IMR-90 (cell line): ENCODE data around the gene HNRNPA3. TPM values are rescaled to one million over a fixed set of nuclear protein-coding genes. Genes with fewer than 3 reads are reported as not detected.

Experiments used
- ATAC-seq: fragments of 200-7000 bp; cut with Tn5 transposase; 2 replicates; pipeline ENCODE4 v1.9.1; 2020; ENCODE audit warnings: low read depth, mild to moderate bottlenecking, moderate library complexity
- BruUV-seq: library from RNA; stranded (reverse); fragments of 400-500 nt; replicated peaks from 2 replicates; lab custom pipeline; 2021; lab: Mats Ljungman, UMichigan
- CTCF ChIA-PET: fragments of 300-600 bp; formaldehyde crosslinking; extraction: SDS; loops from one replicate; lab custom pipeline; 2021; ENCODE audit warnings: antibody characterized with exemption; lab: Yijun Ruan, JAX
- POLR2A ChIA-PET: fragments of 300-600 bp; sonication (Branson Sonifier 250); formaldehyde crosslinking; loops from one replicate; lab custom pipeline; 2022; ENCODE audit warnings: antibody characterized with exemption; ENCODE audit not compliant: unreplicated experiment; lab: Charles Lee
- DNase-seq: peaks from one replicate; pipeline ENCODE4 v3.0.0; 2013
- H2AFZ ChIP-seq: replicated peaks from 2 replicates; pipeline ENCODE3; 2013; ENCODE audit warnings: low read length, mild to moderate bottlenecking; ENCODE audit not compliant: poor library complexity
- H2AK5ac ChIP-seq: 2 replicates; pipeline ENCODE4 v1.6.1; 2013; ENCODE audit warnings: low read depth, low read length, inconsistent platforms
- H2AK9ac ChIP-seq: replicated peaks from 2 replicates; pipeline ENCODE3; 2013; ENCODE audit warnings: mild to moderate bottlenecking, low read depth, low read length, moderate library complexity; ENCODE audit not compliant: poor library complexity
- H2BK120ac ChIP-seq: 2 replicates; pipeline ENCODE4 v1.6.1; 2013; ENCODE audit warnings: low read depth, low read length, inconsistent platforms
- H2BK15ac ChIP-seq: 3 replicates; pipeline ENCODE4 v1.6.1; 2013; ENCODE audit warnings: low read depth, low read length, inconsistent platforms
- H2BK20ac ChIP-seq: 2 replicates; pipeline ENCODE4 v1.6.1; 2013; ENCODE audit warnings: low read depth, mild to moderate bottlenecking, inconsistent platforms, low read length, moderate library complexity
- H2BK5ac ChIP-seq: 2 replicates; pipeline ENCODE4 v1.6.1; 2013; ENCODE audit warnings: mild to moderate bottlenecking, low read depth, low read length, inconsistent platforms; ENCODE audit not compliant: poor library complexity, severe bottlenecking
- H3K14ac ChIP-seq: replicated peaks from 2 replicates; pipeline ENCODE4 v1.6.1; 2013; ENCODE audit warnings: low read depth, low read length, inconsistent platforms
- H3K18ac ChIP-seq: 2 replicates; pipeline ENCODE4 v1.6.1; 2013; ENCODE audit warnings: low read depth, low read length, control low read depth
- H3K23ac ChIP-seq: 2 replicates; pipeline ENCODE4 v1.6.1; 2013; ENCODE audit warnings: low read depth, low read length, inconsistent platforms
- H3K27ac ChIP-seq: 2 replicates; pipeline ENCODE4 v1.5.1; 2013; ENCODE audit warnings: mild to moderate bottlenecking, control low read depth, low read length; ENCODE audit not compliant: insufficient read depth
- H3K27me3 ChIP-seq: 2 replicates; pipeline ENCODE4 v1.6.1; 2013; ENCODE audit warnings: low read length; ENCODE audit not compliant: control insufficient read depth, insufficient read depth
- H3K36me3 ChIP-seq: 2 replicates; pipeline ENCODE4 v1.6.1; 2013; ENCODE audit warnings: low read length, mixed read lengths; ENCODE audit not compliant: control insufficient read depth, insufficient read depth
- H3K4ac ChIP-seq: 2 replicates; pipeline ENCODE4 v1.6.1; 2013; ENCODE audit warnings: low read depth, low read length, inconsistent platforms
- H3K4me1 ChIP-seq: 2 replicates; pipeline ENCODE4 v1.6.1; 2013; ENCODE audit warnings: low read length, mixed read lengths; ENCODE audit not compliant: control insufficient read depth, insufficient read depth
- H3K4me2 ChIP-seq: 2 replicates; pipeline ENCODE4 v1.6.1; 2013; ENCODE audit warnings: low read depth, mild to moderate bottlenecking, control low read depth, low read length, moderate library complexity
- H3K4me3 ChIP-seq: 2 replicates; pipeline ENCODE4 v1.5.1; 2013; ENCODE audit warnings: low read depth, mild to moderate bottlenecking, control low read depth, low read length, moderate library complexity; ENCODE audit not compliant: insufficient read depth
- H3K56ac ChIP-seq: 2 replicates; pipeline ENCODE4 v1.6.1; 2013; ENCODE audit warnings: low read length, inconsistent platforms; ENCODE audit not compliant: insufficient read depth; ENCODE audit errors: extremely low read depth
- H3K79me1 ChIP-seq, 2 experiments: 2 replicates each; pipeline ENCODE4 v1.6.1; 2013; ENCODE audit warnings: low read length in 2 of 2, inconsistent platforms in 1 of 2, low read depth in 1 of 2
- H3K9ac ChIP-seq: 2 replicates; pipeline ENCODE4 v1.6.1; 2013; ENCODE audit warnings: low read depth, low read length, control low read depth
- H3K9me1 ChIP-seq: 2 replicates; pipeline ENCODE4 v1.6.1; 2013; ENCODE audit warnings: low read length, inconsistent platforms; ENCODE audit not compliant: insufficient read depth
- H3K9me3 ChIP-seq: 2 replicates; pipeline ENCODE4 v1.6.1; 2013; ENCODE audit warnings: low read length; ENCODE audit not compliant: control insufficient read depth, insufficient read depth
- H4K20me1 ChIP-seq: 2 replicates; pipeline ENCODE4 v1.6.1; 2013; ENCODE audit warnings: low read length, inconsistent platforms; ENCODE audit not compliant: insufficient read depth
- H4K5ac ChIP-seq: 2 replicates; pipeline ENCODE4 v1.6.1; 2013; ENCODE audit warnings: mild to moderate bottlenecking, low read depth, low read length, control low read depth
- H4K8ac ChIP-seq, 2 experiments: 2 replicates each; pipeline ENCODE4 v1.6.1; 2013; ENCODE audit warnings: low read depth in 2 of 2, low read length in 2 of 2, control low read depth in 1 of 2, inconsistent platforms in 1 of 2
- H4K91ac ChIP-seq: 2 replicates; pipeline ENCODE4 v1.6.1; 2013; ENCODE audit warnings: low read depth, low read length, inconsistent platforms; ENCODE audit not compliant: insufficient read depth
- CEBPB ChIP-seq: IDR thresholded peaks from 2 replicates; pipeline ENCODE4 v1.6.1; 2012; ENCODE audit warnings: low read depth, low read length, improper control_type of control experiment
- CTCF ChIP-seq: conservative IDR thresholded peaks from 2 replicates; pipeline ENCODE4 v1.5.1; 2012; ENCODE audit warnings: mild to moderate bottlenecking, low read depth, low read length, improper control_type of control experiment
- FOS ChIP-seq: fragments of 150-350 bp; IDR thresholded peaks from 2 replicates; pipeline ENCODE4 v1.6.1; 2016; ENCODE audit warnings: low read depth, low read length
- whole genome bisulfite sequencing, 2 experiments: methylation state at CpG; one replicate each; pipeline versions ENCODE4 v1.1.5 to v1.1.7; 2013; ENCODE audit warnings: missing lambda C conversion rate in 2 of 2; ENCODE audit not compliant: insufficient read length in 1 of 2; ENCODE audit errors: extremely low coverage in 2 of 2; 5-methylcytosine and 5-hydroxymethylcytosine counted together
- dilution Hi-C: fragments of 300-500 bp; cut with HindIII; formaldehyde crosslinking; loops from one replicate; pipeline ENCODE4 v1.14.3; 2018; ENCODE audit warnings: low sequenced_read_pairs; ENCODE audit not compliant: unreplicated experiment
- in situ Hi-C: fragments of 300-500 bp; cut with MboI; formaldehyde crosslinking; loops from 3 replicates; pipeline ENCODE4 v1.14.3; 2019; ENCODE audit warnings: low sequenced_read_pairs, inconsistent platforms, mixed read lengths
- intact Hi-C: fragments of 100-400 bp; cut with micrococcal nuclease; formaldehyde crosslinking; loops from 2 replicates; pipeline ENCODE4 v1.10.0; 2022
- polyA plus RNA-seq, 3 experiments: library from polyadenylated mRNA; depleted of rRNA; stranded (reverse); fragments of >200 nt; gene quantifications; 2 replicates each; pipeline ENCODE4 v1.2.3, GENCODE V29; 2012; ENCODE audit warnings: low replicate concordance in 1 of 3
- total RNA-seq: library from RNA; depleted of rRNA; stranded (reverse); fragments of >200 nt; gene quantifications from 2 replicates; pipeline ENCODE4 v1.2.3, GENCODE V29; 2012

The HNRNPA3 gene
- total and polyA plus RNA-seq, 2 of the 4 experiments (the other 2 are of a cell fraction): 18.6 to 111 TPM

- Histone ChIP-seq H2AK5ac (no peak overlapping the region), H3K56ac (no peak overlapping the region; the same call in 1 of the 2 replicates), H3K18ac (no peak overlapping the region), H3K79me1 (no peaks in the 10 kb centered on the region), H4K20me1 (no peaks in the 10 kb centered on the region), H3K27ac (no peak overlapping the region), H2BK20ac (no peak overlapping the region; the same call in 1 of the 2 replicates), H4K8ac (no peak overlapping the region), H3K9me1 (no peaks in the 10 kb centered on the region), H3K9ac (no peak overlapping the region), H3K14ac (no peak overlapping the region), H3K9me3 (no peaks in the 10 kb centered on the region), H3K23ac (no peak overlapping the region), H3K27me3 (no peaks in the 10 kb centered on the region), H3K4me1 (no peaks in the 10 kb centered on the region), H4K91ac (no peak overlapping the region), H2BK5ac (no peak overlapping the region), H3K4me3 (no peak overlapping the region), H3K4me2 (no peak overlapping the region), H3K36me3 (no peaks in the 10 kb centered on the region), H2AK9ac (no peak overlapping the region), H3K4ac (no peak overlapping the region), H4K5ac (no peak overlapping the region), H2BK120ac (no peak overlapping the region), H2AFZ (no peak overlapping the region), H2BK15ac (no peak overlapping the region)
- ChIA-PET POLR2A (no interaction called here), CTCF (no interaction called here)
- no CpG with 5 or more reads among the region's 3 CpGs for WGBS, 2 experiments
- dilution Hi-C loops: no loop called here
- in situ Hi-C loops: no loop called here
- no TSS peak for BruUV-seq
- TF ChIP-seq CTCF (no peak), FOS (no peak), CEBPB (no peak)
- intact Hi-C loops: no loop called here
- ATAC-seq (no peak), DNase-seq (no peak)
Observed at GRCh38 chr2:177204417-177204816, 8.2 kb upstream of the HNRNPA3 start.
